Duodenal mucosa (tissue), 2 donors: Measurements from ENCODE around the gene SPOCK3.

Source experiments
- H3K27ac ChIP-seq: one replicate; pipeline ENCODE4 v1.7.0; 2013; ENCODE audit warnings: low read depth, low read length
- H3K27me3 ChIP-seq, 2 donors: one replicate each; pipeline ENCODE4 v1.7.0; 2013; ENCODE audit warnings: low read length in 2 of 2, control low read depth in 1 of 2; ENCODE audit not compliant: insufficient read depth in 2 of 2, control insufficient read depth in 1 of 2
- H3K36me3 ChIP-seq, 2 donors: one replicate each; pipeline ENCODE4 v1.7.0; 2013; ENCODE audit warnings: low read length in 2 of 2, control low read depth in 1 of 2; ENCODE audit not compliant: insufficient read depth in 2 of 2, control insufficient read depth in 1 of 2
- H3K4me1 ChIP-seq, 2 donors: one replicate each; pipeline ENCODE4 v1.7.0; 2013; ENCODE audit warnings: low read length in 2 of 2, control low read depth in 1 of 2; ENCODE audit not compliant: insufficient read depth in 2 of 2, control insufficient read depth in 1 of 2
- H3K4me3 ChIP-seq, 2 donors: one replicate each; pipeline ENCODE4 v1.7.0; 2013; ENCODE audit warnings: low read length in 2 of 2, low read depth in 1 of 2
- H3K9ac ChIP-seq, 2 donors: one replicate each; pipeline ENCODE4 v1.7.0; 2013; ENCODE audit warnings: low read length in 2 of 2, low read depth in 1 of 2
- H3K9me3 ChIP-seq, 2 donors: one replicate each; pipeline ENCODE4 v1.7.0; 2013; ENCODE audit warnings: low read length in 2 of 2, control low read depth in 1 of 2; ENCODE audit not compliant: control insufficient read depth in 1 of 2

SPOCK3 gene

GRCh38 chr4:167114416-167114971 lies 119.8 kb downstream of the SPOCK3 start:
- no peaks in the 10 kb centered on the region for H3K4me1 ChIP-seq
- H3K27me3 ChIP-seq: no peaks in the 10 kb centered on the region
- H3K27ac ChIP-seq: no peak overlapping the region
- H3K9ac ChIP-seq: no peak overlapping the region
- H3K4me3 ChIP-seq: no peak overlapping the region
- no peaks in the 10 kb centered on the region for H3K9me3 ChIP-seq
- H3K36me3 ChIP-seq: no peaks in the 10 kb centered on the region

DNA sequence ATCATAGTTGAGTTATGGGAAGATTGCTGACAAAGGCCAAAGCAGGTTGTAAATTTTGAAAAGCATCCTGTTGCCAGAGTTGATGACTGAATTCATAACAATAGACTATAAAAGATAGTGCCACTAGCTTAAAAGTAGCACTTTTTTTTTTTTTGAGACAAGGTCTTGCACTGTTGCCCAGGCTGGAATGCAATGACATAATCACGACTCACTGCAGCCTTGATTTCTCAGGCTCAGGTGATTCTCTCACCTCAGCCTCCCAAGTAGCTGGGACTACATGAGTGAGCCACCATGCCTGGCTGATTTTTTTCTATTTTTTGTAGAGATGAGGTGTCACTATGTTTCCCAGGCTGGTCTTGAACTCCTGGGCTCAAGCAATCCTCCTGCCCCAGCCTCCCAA lies 122.7 kb downstream of the SPOCK3 start:
- Histone ChIP-seq H3K9ac (no peak overlapping the region), H3K27ac (no peak overlapping the region), H3K9me3 (no peaks in the 10 kb centered on the region), H3K4me3 (no peak overlapping the region), H3K4me1 (no peaks in the 10 kb centered on the region), H3K36me3 (no peaks in the 10 kb centered on the region), H3K27me3 (no peaks in the 10 kb centered on the region)

- Histone ChIP-seq H3K4me1 (no peaks in the 10 kb centered on the region), H3K27ac (no peak overlapping the region)
Observed at GRCh38 chr4:167111092-167111491, 123.2 kb downstream of the SPOCK3 start.

GRCh38 chr4:167109859-167110258 lies 124.4 kb downstream of the SPOCK3 start:
- Histone ChIP-seq H3K27ac (no peak overlapping the region), H3K27me3 (no peaks in the 10 kb centered on the region)

More at GRCh38 chr4:167111092-167111491, 123.2 kb downstream of the SPOCK3 start:
- Histone ChIP-seq H3K4me3 (no peak overlapping the region), H3K9ac (no peak overlapping the region), H3K36me3 (no peaks in the 10 kb centered on the region), H3K27me3 (no peaks in the 10 kb centered on the region), H3K9me3 (no peaks in the 10 kb centered on the region)

GRCh38 chr4:167105857-167106256 lies 128.4 kb downstream of the SPOCK3 start:
- no peaks in the 10 kb centered on the region for H3K36me3 ChIP-seq
- H3K27ac ChIP-seq: no peak overlapping the region
- no peak overlapping the region for H3K4me3 ChIP-seq
- no peaks in the 10 kb centered on the region for H3K9me3 ChIP-seq
- H3K4me1 ChIP-seq: no peaks in the 10 kb centered on the region
- no peak overlapping the region for H3K9ac ChIP-seq
- no peaks in the 10 kb centered on the region for H3K27me3 ChIP-seq

More at GRCh38 chr4:167109859-167110258, 124.4 kb downstream of the SPOCK3 start:
- Histone ChIP-seq H3K9ac (no peak overlapping the region), H3K36me3 (no peaks in the 10 kb centered on the region), H3K9me3 (no peaks in the 10 kb centered on the region), H3K4me1 (no peaks in the 10 kb centered on the region), H3K4me3 (no peak overlapping the region)

DNA sequence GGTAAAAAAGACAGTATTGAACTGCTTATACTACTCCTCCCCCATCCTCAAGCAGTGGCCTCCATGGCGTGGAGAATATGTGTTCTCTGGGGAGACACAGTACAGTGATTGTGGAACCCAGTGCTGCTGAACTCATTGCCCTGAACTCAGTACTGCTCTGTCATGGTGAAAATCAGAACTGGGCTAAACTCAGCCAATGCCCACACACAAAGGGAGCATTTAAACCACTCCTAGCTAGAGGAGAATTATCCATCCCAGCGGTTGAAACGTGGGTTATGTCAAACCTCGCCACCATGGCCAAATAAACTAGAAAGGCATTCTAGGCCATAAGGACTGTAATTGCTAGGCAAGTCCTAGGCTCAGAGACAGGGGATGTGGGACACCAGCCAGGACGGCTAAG lies 131.8 kb downstream of the SPOCK3 start:
- Histone ChIP-seq H3K27me3 (no peaks in the 10 kb centered on the region), H3K4me1 (no peaks in the 10 kb centered on the region), H3K36me3 (no peaks in the 10 kb centered on the region), H3K9me3 (no peaks in the 10 kb centered on the region), H3K9ac (no peak overlapping the region), H3K4me3 (no peak overlapping the region), H3K27ac (no peak overlapping the region)

DNA sequence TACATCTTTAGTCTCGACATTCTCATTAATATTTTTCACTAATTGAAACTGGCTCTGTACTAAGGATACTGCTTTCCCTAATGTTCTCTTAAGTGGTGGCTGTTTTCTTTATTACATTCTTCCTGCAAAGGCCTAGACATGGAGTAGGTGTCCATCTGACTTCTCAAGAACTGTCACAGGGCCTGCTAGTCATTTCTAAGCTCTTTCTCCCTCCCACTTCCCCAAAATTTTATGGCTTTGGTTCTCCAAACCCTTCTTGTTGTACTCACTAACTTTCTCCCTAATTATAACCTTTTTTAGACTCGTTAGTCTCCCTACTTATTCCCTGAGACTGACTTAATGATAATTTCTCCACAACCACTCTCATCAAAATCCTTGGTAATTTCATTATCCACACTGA lies 133.3 kb downstream of the SPOCK3 start:
- Histone ChIP-seq H3K4me1 (no peaks in the 10 kb centered on the region), H3K27me3 (no peaks in the 10 kb centered on the region), H3K9ac (no peak overlapping the region), H3K27ac (no peak overlapping the region), H3K36me3 (no peaks in the 10 kb centered on the region), H3K4me3 (no peak overlapping the region), H3K9me3 (no peaks in the 10 kb centered on the region)

- H3K27ac ChIP-seq: no peak overlapping the region
- H3K36me3 ChIP-seq: no peaks in the 10 kb centered on the region
- H3K4me1 ChIP-seq: no peaks in the 10 kb centered on the region
- H3K4me3 ChIP-seq: no peak overlapping the region
- no peaks in the 10 kb centered on the region for H3K27me3 ChIP-seq
- H3K9ac ChIP-seq: no peak overlapping the region
- H3K9me3 ChIP-seq: no peaks in the 10 kb centered on the region
Observed at GRCh38 chr4:167100120-167100519, 134.2 kb downstream of the SPOCK3 start.

GRCh38 chr4:167088115-167088514 lies 146.2 kb downstream of the SPOCK3 start:
- Histone ChIP-seq H3K27me3 (no peaks in the 10 kb centered on the region), H3K4me3 (no peak overlapping the region), H3K4me1 (no peaks in the 10 kb centered on the region), H3K9me3 (no peaks in the 10 kb centered on the region), H3K36me3 (no peaks in the 10 kb centered on the region), H3K9ac (no peak overlapping the region), H3K27ac (no peak overlapping the region)

DNA sequence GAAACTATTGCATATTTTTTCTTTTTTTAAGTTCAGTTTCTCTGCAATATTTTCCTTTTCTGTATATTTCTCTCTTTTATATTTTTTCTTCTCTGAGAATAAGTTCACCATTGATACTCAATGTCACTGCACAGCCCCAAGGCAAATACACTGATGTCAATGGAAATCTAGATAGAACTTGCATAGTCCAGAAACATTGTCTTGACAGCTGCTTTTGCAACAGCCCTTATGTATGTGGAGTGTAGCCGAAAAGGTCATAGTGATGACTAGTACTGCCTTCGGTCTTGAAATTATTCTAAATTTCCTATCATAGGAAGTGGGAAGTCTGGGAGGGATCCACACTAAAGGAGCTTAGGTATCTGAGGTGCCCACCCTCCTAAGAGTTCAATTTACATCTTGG lies 150.0 kb downstream of the SPOCK3 start:
- Histone ChIP-seq H3K27me3 (no peaks in the 10 kb centered on the region), H3K36me3 (no peaks in the 10 kb centered on the region), H3K4me3 (no peak overlapping the region), H3K9ac (no peak overlapping the region), H3K27ac (no peak overlapping the region), H3K4me1 (no peaks in the 10 kb centered on the region), H3K9me3 (no peaks in the 10 kb centered on the region)

GRCh38 chr4:167079762-167080161 lies 154.5 kb downstream of the SPOCK3 start:
- H3K9ac ChIP-seq: no peak overlapping the region
- no peak overlapping the region for H3K4me3 ChIP-seq
- H3K36me3 ChIP-seq: no peaks in the 10 kb centered on the region
- H3K4me1 ChIP-seq: no peaks in the 10 kb centered on the region
- no peak overlapping the region for H3K27ac ChIP-seq
- H3K27me3 ChIP-seq: no peaks in the 10 kb centered on the region
- no peaks in the 10 kb centered on the region for H3K9me3 ChIP-seq
